Caco-2 (cell line): ENCODE results near the gene TSHZ2. TPM values are rescaled to one million over a fixed set of nuclear protein-coding genes. Genes with fewer than 3 reads are reported as not detected.

Source experiments
- BruUV-seq: library from RNA; stranded (reverse); fragments of 400-500 nt; replicated peaks from 2 replicates; lab custom pipeline; 2021; lab: Mats Ljungman, UMichigan
- CTCF ChIA-PET: fragments of 300-600 bp; sonication (Branson Sonifier 250); formaldehyde crosslinking; loops from one replicate; lab custom pipeline; 2022; ENCODE audit warnings: antibody characterized with exemption; lab: Charles Lee
- POLR2A ChIA-PET: fragments of 300-600 bp; sonication (Branson Sonifier 250); formaldehyde crosslinking; loops from one replicate; lab custom pipeline; 2022; ENCODE audit warnings: antibody characterized with exemption; lab: Charles Lee
- DNase-seq, 2 experiments: peaks; one replicate each; pipeline versions ENCODE4 v3.0.0 to v3.0.0-alpha.2; 2020 to 2022
- H3K27me3 ChIP-seq: replicated peaks from 2 replicates; pipeline ENCODE4 v1.6.0; 2011; ENCODE audit warnings: low read length; ENCODE audit not compliant: control insufficient read depth, insufficient read depth
- H3K36me3 ChIP-seq: 2 replicates; pipeline ENCODE4 v1.5.1; 2011; ENCODE audit warnings: low read length; ENCODE audit not compliant: control insufficient read depth, insufficient read depth
- H3K4me1 ChIP-seq: fragments of 250-450 bp; sonication (Bioruptor Pico); 2 replicates; pipeline ENCODE4 v1.5.1; 2020; ENCODE audit warnings: mild to moderate bottlenecking
- H3K4me3 ChIP-seq: 2 replicates; pipeline ENCODE4 v1.5.1; 2011; ENCODE audit warnings: low read depth, mild to moderate bottlenecking, control low read depth, low read length
- H3K9me3 ChIP-seq: fragments of 250-450 bp; sonication (Bioruptor Pico); 2 replicates; pipeline ENCODE4 v1.5.1; 2020; ENCODE audit warnings: mild to moderate bottlenecking, moderate library complexity
- H3K27ac Mint-ChIP-seq: one replicate; pipeline ENCODE4 v1.8.0; 2022; ENCODE audit warnings: mixed read lengths; ENCODE audit not compliant: unreplicated experiment
- H3K27me3 Mint-ChIP-seq: one replicate; pipeline ENCODE4 v1.8.0; 2022; ENCODE audit warnings: mixed read lengths; ENCODE audit not compliant: insufficient read depth, unreplicated experiment
- H3K36me3 Mint-ChIP-seq: one replicate; pipeline ENCODE4 v1.8.0; 2022; ENCODE audit warnings: mild to moderate bottlenecking, mixed read lengths; ENCODE audit not compliant: insufficient read depth, unreplicated experiment
- H3K4me1 Mint-ChIP-seq: one replicate; pipeline ENCODE4 v1.8.0; 2022; ENCODE audit warnings: low read depth, mixed read lengths; ENCODE audit not compliant: unreplicated experiment
- H3K4me3 Mint-ChIP-seq: one replicate; pipeline ENCODE4 v1.8.0; 2022; ENCODE audit warnings: mild to moderate bottlenecking, moderate library complexity, mixed read lengths; ENCODE audit not compliant: unreplicated experiment
- H3K9me3 Mint-ChIP-seq: one replicate; pipeline ENCODE4 v1.8.0; 2022; ENCODE audit warnings: mixed read lengths; ENCODE audit not compliant: unreplicated experiment
- intact Hi-C: fragments of 100-400 bp; cut with micrococcal nuclease; formaldehyde crosslinking; loops from one replicate; pipeline ENCODE4 v1.10.0; 2022; ENCODE audit not compliant: unreplicated experiment
- total RNA-seq: library from RNA; stranded (reverse); gene quantifications from 2 replicates; pipeline ENCODE4 v1.2.3, GENCODE V29; 2022
- TF ChIP-seq, protein P1 (sequence below), 2 experiments: fragments of 200-600 bp in 1 of 2; IDR thresholded peaks; 1 replicate in 1 of 2; 2 replicates in 1 of 2; pipeline versions ENCODE4 v1.5.1 to v1.8.0; 2011 to 2022; ENCODE audit warnings: antibody characterized with exemption in 1 of 2, control low read depth in 1 of 2, inconsistent platforms in 1 of 2, low read depth in 1 of 2, low read length in 1 of 2, mild to moderate bottlenecking in 1 of 2, moderate library complexity in 1 of 2; ENCODE audit not compliant: insufficient read depth in 1 of 2, severe bottlenecking in 1 of 2, unreplicated experiment in 1 of 2

TSHZ2 gene
- total RNA-seq, 1 experiment from 2014 or later, result 0.07 TPM

DNA sequence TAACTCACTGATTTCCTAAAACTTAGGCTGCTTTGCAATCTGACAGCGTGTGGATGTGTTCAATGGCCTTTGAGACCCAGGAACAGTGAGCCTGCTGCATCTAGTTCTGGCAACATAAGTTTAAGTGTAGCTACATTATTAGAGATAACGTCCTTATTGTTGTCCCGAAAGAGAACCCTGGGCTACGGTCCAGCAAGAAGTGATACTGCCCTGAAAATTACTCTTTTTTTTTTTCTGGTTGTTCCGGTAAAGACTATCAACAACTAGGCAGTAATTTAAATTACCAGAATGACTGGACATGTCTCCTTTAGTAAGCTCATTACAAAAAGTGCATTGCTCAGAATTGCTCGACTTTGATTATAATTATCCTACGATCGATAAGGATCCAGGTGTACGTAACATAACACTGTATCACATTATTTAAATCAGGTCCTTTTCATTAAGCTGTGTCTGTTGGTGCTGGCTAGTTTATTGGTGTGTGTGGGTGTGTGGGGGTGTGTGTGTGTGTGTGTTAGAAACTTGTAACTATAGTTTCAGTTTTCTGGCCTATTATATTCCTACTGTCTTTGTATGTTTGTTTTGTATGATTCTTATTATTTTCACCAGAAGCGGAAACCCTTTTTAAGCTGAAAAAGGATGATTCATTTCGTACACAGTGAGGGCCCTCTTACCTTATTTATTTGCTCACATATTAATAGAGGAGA lies 3.0 kb downstream of the TSHZ2 start:
- H3K27me3 Mint-ChIP-seq, result peaks cover 50% of the 10 kb centered on the region
- H3K9me3 Mint-ChIP-seq, result no peaks in the 10 kb centered on the region
- H3K4me3 Mint-ChIP-seq, result no peak overlapping the region
- no peak for DNase-seq
- intact Hi-C loops, result loop anchor here (10.0 kb wide), 1 partner anchor 660 kb away; no protein-coding TSS in a partner anchor
- 0 out of 2 replicates have a peak, but pooled peaks cover 1% of the 10 kb centered on the region for H3K27me3 ChIP-seq
- CTCF ChIA-PET, result no interaction called here
- BruUV-seq, result no TSS peak
- peaks cover 12% of the 10 kb centered on the region for H3K4me1 Mint-ChIP-seq
- POLR2A ChIA-PET, result no interaction called here
- no peak overlapping the region for H3K4me3 ChIP-seq
- no peaks in the 10 kb centered on the region for H3K36me3 Mint-ChIP-seq
- peaks cover 5% of the 10 kb centered on the region; the same call in 1 of the 2 replicates for H3K4me1 ChIP-seq
- TF ChIP-seq, protein P1, sequence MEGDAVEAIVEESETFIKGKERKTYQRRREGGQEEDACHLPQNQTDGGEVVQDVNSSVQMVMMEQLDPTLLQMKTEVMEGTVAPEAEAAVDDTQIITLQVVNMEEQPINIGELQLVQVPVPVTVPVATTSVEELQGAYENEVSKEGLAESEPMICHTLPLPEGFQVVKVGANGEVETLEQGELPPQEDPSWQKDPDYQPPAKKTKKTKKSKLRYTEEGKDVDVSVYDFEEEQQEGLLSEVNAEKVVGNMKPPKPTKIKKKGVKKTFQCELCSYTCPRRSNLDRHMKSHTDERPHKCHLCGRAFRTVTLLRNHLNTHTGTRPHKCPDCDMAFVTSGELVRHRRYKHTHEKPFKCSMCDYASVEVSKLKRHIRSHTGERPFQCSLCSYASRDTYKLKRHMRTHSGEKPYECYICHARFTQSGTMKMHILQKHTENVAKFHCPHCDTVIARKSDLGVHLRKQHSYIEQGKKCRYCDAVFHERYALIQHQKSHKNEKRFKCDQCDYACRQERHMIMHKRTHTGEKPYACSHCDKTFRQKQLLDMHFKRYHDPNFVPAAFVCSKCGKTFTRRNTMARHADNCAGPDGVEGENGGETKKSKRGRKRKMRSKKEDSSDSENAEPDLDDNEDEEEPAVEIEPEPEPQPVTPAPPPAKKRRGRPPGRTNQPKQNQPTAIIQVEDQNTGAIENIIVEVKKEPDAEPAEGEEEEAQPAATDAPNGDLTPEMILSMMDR (IDR thresholded peaks at IDR 0.05; ENCODE audit: insufficient read depth in 1 of 2, low read depth in 1 of 2, low read length in 1 of 2, severe bottlenecking in 1 of 2, unreplicated experiment in 1 of 2), result no peak
- H3K36me3 ChIP-seq, result no peaks in the 10 kb centered on the region
- H3K9me3 ChIP-seq, result no peaks in the 10 kb centered on the region
- no peak overlapping the region for H3K27ac Mint-ChIP-seq

DNA sequence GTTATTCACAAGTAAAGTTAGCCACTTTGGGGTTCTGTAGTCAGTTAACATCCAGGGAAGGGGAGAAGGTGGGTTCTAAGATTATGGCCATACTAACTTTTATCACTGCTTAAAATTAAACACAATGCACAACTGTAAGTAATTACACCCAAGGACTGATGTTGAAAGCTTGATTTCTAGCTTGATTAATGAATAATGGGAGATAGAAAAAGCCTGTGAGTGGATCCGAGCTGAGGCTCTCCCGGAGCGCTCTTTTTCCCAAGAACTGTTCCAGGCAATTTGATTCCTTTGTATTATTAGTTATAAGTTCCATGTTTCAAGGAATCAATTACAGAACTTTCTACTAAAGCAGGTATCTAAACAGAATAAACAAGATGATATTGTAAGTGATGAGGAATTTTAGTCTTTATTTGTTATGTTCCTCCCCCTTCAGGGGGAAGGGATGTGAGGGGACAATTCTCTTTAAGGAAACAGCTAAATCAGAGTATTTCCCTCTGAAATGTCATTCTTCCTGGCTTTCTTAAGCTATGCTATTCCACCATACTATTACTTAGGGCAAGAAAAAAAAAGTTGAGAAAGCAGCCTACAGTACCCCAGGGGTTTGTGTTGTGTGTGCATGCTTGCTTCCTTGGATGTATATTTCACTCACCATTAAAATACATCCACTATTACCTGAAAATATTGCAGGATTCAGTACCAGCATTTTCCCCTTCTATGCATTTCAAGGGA lies 3.8 kb downstream of the TSHZ2 start:
- Histone ChIP-seq H3K36me3 (no peaks in the 10 kb centered on the region), H3K4me1 (peaks cover 5% of the 10 kb centered on the region; the same call in 1 of the 2 replicates), H3K27me3 (0 out of 2 replicates have a peak, but pooled peaks cover 1% of the 10 kb centered on the region), H3K9me3 (no peaks in the 10 kb centered on the region), H3K4me3 (no peak overlapping the region)
- intact Hi-C loops, result loop anchor here (10.0 kb wide), 1 partner anchor 661 kb away; no protein-coding TSS in a partner anchor
- peaks cover 12% of the 10 kb centered on the region for H3K4me1 Mint-ChIP-seq
- no peak for DNase-seq
- H3K27ac Mint-ChIP-seq, result no peak overlapping the region
- no peak overlapping the region for H3K4me3 Mint-ChIP-seq
- ChIA-PET CTCF (interaction anchor here (0.6 kb wide), 1 partner anchor 345 kb away, joined by 3 read pairs; no protein-coding TSS in a partner anchor), POLR2A (no interaction called here)
- no peaks in the 10 kb centered on the region for H3K9me3 Mint-ChIP-seq
- no peaks in the 10 kb centered on the region for H3K36me3 Mint-ChIP-seq
- H3K27me3 Mint-ChIP-seq, result peaks cover 52% of the 10 kb centered on the region
- BruUV-seq, result no TSS peak
- TF ChIP-seq, protein P1 (IDR thresholded peaks at IDR 0.05; ENCODE audit: insufficient read depth in 1 of 2, low read depth in 1 of 2, low read length in 1 of 2, severe bottlenecking in 1 of 2, unreplicated experiment in 1 of 2), result no peak

DNA sequence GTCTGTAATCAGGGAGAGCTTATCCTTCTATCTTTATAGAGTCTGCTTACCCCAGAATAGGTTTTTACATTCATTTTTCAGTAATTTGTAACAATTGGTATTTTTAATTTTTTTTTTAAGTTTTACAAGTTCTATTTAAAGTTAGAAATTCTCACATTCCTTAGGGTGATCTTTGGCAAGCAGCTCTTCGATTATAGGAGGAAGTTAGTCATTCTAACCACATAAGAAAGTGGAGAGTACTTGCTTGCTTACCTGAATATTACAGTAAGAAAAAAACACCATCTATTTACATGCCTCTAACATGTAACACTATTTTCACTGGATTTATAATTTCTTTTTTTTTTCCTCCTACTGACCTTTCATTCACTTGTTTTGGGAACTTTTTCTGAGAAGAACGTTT lies 6.7 kb downstream of the TSHZ2 start:
- peaks cover 34% of the 10 kb centered on the region for H3K27me3 Mint-ChIP-seq
- no peak overlapping the region for H3K27ac Mint-ChIP-seq
- no peaks in the 10 kb centered on the region for H3K4me1 Mint-ChIP-seq
- H3K4me1 ChIP-seq, result peaks cover 5% of the 10 kb centered on the region; the same call in 1 of the 2 replicates
- H3K27me3 ChIP-seq, result no peaks in the 10 kb centered on the region; the same call in 1 of the 2 replicates
- no peaks in the 10 kb centered on the region for H3K36me3 ChIP-seq
- H3K4me3 ChIP-seq, result no peak overlapping the region
- DNase-seq, result no peak
- no peaks in the 10 kb centered on the region for H3K9me3 Mint-ChIP-seq
- H3K4me3 Mint-ChIP-seq, result no peak overlapping the region
- BruUV-seq, result no TSS peak
- intact Hi-C loops, result loop anchor here (10.0 kb wide), 1 partner anchor 664 kb away; no protein-coding TSS in a partner anchor
- ChIA-PET POLR2A (no interaction called here), CTCF (no interaction called here)
- H3K36me3 Mint-ChIP-seq, result no peaks in the 10 kb centered on the region
- TF ChIP-seq, protein P1 (IDR thresholded peaks at IDR 0.05; ENCODE audit: insufficient read depth in 1 of 2, low read depth in 1 of 2, low read length in 1 of 2, severe bottlenecking in 1 of 2, unreplicated experiment in 1 of 2), result no peak
- H3K9me3 ChIP-seq, result no peaks in the 10 kb centered on the region
